HG02642 (cell line): ENCODE results near the gene TDRD9.
"Not testable (repeated sequence)": the region's sequence is repeated elsewhere in the genome, so short reads cannot be mapped to it uniquely, and the experiment has no call there.

Experiments used
- ATAC-seq: cut with Tn5 transposase; IDR thresholded peaks from one replicate; pipeline ENCODE4 v1.9.1; 2021; ENCODE audit warnings: mild to moderate bottlenecking; ENCODE audit not compliant: unreplicated experiment, poor library complexity

TDRD9 gene

GRCh38 chr14:103969961-103970360, 41.7 kb downstream of the TDRD9 start:
- ATAC-seq: no peak

DNA sequence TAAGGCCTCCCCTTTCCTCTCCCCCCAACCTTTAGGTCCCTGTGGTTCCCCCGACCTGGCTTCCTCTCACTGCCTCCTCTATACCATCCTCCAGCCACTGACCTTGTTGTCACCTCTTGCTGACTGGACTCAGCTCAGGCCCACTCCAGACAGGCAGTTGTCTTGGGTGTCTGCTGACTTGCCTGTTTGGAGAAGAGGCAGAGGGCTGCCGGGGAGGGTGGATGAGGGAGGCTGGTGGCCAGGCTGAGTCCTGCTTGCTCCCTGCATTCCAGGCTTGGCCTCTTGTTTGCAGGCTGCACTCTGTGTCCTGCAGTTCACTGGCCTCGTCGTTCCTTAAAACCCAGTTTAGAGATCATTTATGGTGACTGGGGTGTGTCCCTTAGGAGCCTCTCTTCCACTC, 45.1 kb downstream of the TDRD9 start:
- ATAC-seq: no peak

GRCh38 chr14:103974575-103974974, 46.3 kb downstream of the TDRD9 start:
- ATAC-seq: no peak

DNA sequence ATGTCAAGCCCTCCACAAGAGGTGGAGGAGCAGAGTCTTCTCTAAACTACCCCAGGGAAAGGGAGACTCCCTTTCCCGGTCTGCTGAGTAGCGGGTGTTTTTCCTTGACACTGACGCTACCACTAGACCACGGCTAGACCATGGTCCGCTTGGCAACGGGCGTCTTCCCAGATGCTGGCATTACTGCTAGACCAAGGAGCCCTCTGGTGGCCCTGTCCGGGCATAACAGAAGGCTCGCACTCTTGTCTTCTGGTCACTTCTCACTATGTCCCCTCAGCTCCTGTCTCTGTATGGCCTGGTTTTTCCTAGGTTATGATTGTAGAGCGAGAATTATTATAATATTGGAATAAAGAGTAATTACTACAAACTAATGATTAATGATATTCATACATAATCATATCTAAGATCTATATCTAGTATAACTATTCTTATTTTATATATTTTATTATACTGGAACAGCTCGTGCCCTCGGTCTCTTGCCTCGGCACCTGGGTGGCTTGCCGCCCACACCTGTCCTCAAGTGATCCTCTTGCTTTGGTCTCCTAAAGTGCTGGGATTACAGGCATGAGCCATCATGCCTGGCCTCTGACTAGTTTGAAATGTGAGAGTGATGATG, 52.5 kb downstream of the TDRD9 start:
- ATAC-seq: not testable (repeated sequence)

GRCh38 chr14:103984196-103984595, 55.9 kb downstream of the TDRD9 start:
- ATAC-seq: no peak

DNA sequence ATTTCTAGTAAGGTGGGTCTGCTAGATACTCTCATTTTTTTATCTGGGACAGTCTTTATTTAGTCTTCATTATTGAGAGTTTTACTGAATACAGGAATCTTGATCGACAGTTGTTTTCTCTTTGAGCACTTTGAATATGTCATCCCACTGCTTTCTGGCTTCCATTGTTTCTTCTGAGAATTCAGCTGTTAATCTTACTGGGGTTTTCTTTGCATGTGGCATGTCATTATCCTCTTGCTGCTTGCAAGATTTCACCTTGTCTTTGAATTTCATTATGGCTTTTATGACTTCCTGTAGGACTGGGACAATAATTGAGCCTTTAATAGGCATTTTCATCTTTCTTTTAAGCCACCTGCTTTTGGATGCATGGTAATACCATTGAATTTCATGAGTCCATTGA, 60.8 kb downstream of the TDRD9 start:
- no peak for ATAC-seq

DNA sequence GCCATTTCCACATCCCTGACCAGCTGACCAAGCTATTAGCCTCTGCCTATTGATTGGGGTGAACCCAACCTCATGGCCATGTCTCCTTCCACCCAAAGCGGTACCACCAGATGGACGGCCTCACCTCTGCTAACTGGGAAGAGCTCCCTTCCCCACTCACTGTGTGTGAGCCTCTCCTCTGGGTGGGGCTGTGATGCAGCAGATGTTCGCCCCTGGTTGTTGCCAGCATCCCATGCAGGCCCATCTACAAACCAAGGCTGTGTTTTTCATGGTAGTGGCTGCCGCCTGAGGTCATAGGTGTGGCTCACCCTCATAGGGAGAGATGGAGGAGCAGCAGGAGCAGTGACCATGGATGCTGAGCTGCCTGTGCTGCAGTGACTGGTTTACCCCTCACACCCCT, 61.7 kb downstream of the TDRD9 start:
- ATAC-seq: no peak

- no peak for ATAC-seq
Observed at GRCh38 chr14:103994535-103995184, 66.4 kb downstream of the TDRD9 start.

DNA sequence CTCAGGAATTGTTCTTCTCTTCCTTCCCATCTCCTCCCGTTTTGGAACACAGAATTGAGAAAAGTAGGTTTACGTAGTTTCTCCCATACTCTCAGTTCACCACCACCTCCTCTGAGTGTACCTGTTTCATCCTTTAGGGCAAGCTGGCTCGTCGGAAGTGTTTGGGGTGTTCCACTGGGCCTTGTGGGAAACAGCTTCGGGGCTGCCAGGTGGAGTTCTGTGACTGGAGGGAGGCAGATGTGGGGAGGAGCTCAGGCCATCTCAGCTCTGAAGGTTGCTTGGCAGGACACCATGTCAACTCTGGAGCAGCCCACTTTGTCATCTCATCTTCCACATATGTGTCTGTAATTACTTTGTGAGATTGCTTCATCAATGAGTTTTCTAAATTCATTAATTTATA, 67.6 kb downstream of the TDRD9 start:
- no peak for ATAC-seq

DNA sequence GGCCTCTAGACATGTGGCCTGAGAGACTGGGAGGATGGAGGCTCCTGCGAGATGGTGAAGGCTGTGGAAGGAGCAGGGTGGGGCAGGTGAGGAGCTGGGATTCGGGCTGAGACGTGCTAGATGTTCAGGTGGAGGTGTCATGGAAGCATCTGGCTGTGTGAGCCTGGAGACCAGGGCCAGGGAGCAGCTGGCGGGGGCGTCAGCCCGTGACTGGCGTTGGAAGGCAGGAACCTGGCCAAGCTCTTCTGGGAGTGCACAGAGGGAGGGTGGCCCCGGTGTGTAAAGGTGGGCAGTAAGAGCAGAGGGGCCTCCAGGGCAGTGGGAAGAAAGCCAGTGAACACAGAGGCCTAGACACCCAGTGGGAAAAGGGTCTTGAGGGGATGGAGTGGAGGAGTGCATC, 69.1 kb downstream of the TDRD9 start:
- no peak for ATAC-seq

- no peak for ATAC-seq
Observed at GRCh38 chr14:103998027-103998426, 69.8 kb downstream of the TDRD9 start.

- ATAC-seq: no peak
Observed at GRCh38 chr14:103999795-104000440, 71.7 kb downstream of the TDRD9 start.

DNA sequence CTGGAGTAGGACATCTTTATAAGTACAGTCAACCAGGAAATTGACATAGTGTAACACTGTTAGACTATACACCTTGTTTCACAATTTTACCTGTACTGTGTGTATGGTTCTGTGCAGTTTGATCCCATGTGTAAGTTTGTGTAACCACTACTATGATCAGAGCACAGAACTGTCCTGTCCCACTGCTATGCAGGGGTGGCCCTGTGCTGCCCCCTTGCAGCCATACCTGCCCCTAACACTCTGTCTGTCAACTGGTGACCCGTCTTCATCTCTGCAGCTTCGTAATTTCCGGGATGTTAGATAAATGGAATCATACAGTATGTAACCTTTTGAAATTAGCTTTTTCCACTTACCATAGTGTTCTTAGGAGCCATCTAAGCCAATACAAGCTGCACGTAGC, 72.7 kb downstream of the TDRD9 start:
- ATAC-seq: no peak

GRCh38 chr14:104003616-104004015, 75.4 kb downstream of the TDRD9 start:
- no peak for ATAC-seq

GRCh38 chr14:104004849-104005248, 76.6 kb downstream of the TDRD9 start:
- ATAC-seq: no peak

GRCh38 chr14:104005489-104005888, 77.2 kb downstream of the TDRD9 start:
- ATAC-seq: no peak

DNA sequence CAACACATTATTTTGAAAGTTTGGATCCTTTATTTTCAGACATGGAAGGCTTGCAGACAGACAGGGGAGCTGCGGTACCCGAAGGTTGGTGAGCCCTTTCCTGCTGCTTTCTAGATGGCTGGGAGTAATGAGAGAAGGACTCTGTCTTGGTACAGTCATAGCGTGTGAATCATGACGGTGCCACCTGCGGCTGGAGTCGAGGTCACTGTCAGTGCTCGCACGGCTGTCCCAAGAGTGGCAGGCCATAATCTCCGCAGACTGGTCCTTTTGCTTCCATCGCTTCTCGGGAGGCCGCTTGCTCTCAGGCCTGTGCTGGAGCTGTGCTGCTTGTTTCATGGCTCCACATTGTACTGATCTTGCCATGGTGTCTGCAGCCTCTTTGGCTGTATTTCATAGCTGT, 78.9 kb downstream of the TDRD9 start:
- no peak for ATAC-seq

GRCh38 chr14:104009297-104009696, 81.0 kb downstream of the TDRD9 start:
- ATAC-seq: no peak

DNA sequence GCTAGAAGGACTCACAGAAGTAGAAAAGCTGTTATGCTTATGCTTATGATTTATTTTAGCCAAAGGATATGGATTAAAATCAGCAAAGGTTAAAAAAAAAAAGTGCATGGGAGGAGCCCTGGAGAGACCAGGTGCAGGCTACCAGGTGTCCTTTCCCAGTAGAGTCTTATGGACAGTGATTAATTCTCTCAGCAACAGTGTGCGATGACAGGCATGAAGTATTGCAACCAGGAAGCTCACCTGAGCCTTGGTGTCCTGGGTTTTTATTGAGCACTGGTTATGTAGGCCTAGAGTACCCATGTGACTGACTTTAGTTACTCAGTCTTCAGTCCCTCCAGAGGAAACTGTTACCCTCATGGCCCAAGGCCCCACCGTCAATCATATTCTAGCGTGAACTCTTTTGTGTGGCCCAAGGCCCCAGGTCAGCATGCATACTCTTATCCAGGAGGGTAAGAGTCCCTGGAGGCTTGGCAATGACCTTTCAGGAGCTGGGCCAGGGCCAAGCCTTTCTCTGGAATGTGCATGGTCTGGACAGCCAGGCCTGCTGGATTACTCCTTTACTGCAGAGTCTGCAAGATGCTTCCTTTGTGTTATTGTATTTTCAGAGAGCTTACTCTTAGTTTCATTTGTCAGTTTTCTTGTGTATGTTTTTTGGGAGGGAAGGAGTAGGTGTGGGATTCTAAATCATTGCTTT, 83.7 kb downstream of the TDRD9 start:
- no peak for ATAC-seq

GRCh38 chr14:104014764-104015163, 86.5 kb downstream of the TDRD9 start:
- no peak for ATAC-seq
